Activated CD8-positive, alpha-beta memory T cell treated with anti-CD3 and anti-CD28 coated beads, Interleukin-2, amount 50 U/mL, for 1 hour (primary cell): ENCODE measurements around the gene ACVRL1.

ENCODE experiments used
- DNase-seq: peaks from one replicate; pipeline ENCODE4 v3.0.0-alpha.2; 2020; ENCODE audit errors: extremely low read depth

ACVRL1 gene

DNA sequence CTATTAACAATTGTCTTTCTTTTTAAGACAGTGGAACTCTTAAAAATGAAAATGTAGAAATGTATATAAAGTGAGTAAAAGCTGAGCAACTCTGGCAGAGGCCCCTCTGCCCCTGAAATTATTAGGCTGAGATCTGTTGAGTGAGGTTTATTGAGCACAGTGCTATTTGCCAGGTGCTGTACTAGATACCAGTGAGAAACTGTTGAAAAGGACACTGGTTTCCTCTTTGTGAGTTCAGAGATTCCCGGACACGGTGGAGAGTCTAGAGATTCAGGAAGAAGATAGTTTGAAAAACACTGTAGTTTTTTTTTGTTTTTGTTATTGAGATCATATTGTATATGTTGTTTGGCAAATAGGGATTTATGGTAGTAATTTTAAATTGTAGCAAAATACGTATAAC is 55.4 kb downstream of the ACVRL1 start:
- DNase-seq, result no peak

DNA sequence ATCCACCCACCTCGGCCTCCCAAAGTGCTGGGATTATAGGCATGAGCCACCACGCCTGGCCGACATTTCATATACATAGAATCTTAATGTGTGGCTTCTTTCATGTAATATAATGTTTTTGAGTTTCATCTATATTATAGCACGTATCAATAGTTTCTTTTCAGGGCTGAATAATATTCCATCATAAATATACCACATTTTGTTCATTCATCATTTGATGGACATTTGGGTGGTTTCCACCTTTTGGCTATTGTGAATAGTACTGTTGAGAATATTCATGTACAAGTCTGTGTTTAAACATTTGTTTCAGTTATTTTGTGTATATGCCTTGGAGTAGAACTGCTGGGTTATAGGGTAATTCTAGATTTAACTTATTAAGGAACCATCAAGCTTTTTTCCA is 56.2 kb downstream of the ACVRL1 start:
- no peak for DNase-seq

DNA sequence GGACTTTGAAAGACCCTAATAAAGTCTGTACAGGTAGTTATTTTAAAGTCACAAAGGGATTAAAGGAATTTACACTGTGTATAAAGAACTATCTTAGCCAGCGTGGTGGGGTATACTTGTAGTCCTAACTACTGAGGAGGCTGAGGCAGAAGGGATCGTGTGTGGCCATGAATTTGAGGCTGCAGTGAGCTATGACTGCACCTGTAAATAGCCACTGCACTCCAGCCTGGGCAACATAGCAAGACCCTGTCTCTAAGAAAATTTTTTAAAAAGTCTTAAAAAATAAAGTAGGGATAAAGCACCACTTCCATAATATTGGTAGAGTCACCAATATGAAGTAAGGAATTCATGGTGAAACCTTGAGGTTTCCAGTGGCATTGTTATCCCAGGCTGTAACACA is 62.3 kb downstream of the ACVRL1 start:
- DNase-seq, result no peak

DNA sequence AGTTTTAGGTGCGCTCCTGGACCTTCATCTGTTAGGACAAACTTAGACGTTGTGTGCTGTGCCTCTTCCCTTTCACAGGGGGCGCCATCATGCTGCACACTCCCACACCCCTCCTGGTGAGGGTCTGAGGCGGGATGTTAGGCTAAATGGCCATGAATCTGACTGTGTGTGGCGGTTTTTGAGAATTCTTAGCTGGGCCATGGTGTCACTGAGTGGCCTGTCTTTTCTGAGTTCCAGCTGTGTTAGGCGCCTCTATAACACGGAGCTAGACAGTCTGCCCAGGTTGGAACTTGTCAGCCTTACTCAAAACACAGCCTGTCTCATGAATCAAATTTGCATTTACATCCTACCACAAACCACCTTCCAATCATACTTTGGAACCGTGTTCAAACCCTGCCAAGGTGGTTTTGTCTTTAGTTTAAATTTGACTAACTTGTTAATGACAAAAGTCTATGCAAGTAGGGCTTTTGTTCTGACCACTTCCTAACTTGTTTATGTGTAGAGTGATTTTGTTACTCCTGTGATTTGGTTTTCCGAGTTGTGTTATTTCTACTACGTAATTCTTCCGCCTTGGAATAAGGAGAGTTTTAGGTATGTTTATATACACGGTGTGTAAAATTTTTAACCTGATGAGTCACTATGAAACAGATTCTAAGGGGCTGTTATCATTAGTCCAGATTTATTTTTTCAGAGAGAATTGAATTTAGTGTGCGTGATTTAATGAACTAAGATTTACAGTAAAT is 63.8 kb downstream of the ACVRL1 start:
- no peak for DNase-seq

DNA sequence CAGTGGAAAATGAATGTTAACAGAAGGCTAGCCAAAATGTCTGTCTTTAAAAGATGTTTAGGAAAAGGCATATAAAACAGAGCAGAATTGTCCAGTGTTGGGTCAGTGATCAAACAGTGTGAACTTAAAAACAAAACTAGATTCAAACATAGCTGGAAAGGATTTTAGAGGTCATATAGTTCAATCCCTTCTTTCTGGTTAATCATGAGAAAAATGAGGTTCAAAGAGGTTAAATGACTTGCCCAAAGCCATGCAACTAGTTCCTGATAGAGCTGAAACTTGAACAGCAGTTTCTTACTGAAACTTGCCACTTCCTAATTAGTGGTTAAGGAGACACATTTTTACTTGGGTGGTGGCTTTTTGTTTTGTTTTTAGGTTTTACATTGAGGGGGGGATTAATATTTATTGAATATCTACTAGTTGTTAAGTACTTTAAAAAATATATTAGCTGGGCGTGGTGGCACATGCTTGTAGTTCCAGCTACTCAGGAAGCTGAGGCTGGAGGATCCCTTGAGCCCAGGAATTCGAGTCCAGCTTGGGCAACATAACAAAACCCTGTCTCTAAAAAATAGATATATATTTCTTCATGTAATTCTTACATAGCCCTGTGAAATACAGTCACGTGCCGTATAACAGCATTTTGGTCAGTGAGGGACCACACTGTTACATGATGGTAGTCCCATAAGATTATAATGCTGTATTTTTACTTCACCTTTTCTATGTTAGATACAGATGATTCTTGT is 64.5 kb downstream of the ACVRL1 start:
- DNase-seq, result no peak

DNA sequence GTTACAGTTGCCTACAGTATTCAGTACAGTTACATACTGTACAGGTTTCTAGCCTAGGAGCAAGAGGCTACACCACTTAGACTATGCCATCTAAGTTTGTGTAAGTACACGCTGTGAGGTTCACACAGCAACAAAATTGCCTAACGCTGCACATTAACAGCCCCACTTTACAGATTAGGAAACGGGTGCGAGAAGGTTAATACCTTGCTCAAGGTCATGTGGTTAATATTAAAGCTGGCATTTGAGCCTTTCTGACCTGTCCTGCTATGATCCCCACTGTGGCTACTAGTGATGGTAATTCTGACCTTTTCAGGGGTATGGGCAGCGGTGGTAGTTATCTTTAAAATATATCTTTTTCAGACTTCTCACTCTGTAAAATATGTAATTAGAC is 65.1 kb downstream of the ACVRL1 start:
- no peak for DNase-seq

DNA sequence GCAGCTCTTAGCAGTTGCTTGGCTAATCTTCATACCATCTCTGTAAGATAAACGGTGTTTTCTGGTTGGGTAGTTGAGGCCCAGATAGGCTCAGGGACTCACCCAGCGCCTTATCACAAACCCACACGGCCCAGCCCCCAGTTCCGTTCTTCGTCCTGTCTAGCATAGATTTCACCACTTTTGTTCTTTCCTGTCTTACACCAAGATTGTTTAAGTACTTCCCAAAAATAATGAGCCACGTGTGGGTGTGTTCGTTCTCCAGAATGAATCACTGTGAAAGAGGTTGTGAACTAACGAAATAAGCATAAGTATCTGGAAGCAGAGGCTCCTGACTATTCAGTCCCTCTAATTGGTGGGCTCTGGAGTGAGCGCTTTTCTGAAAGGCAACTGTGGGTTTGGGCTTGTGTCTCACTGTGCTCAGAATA is 65.6 kb downstream of the ACVRL1 start:
- DNase-seq, result no peak
